Subcutaneous abdominal adipose tissue (tissue), 5 donors: ENCODE results near the gene DHCR7.

ENCODE experiments used
- H3K27ac ChIP-seq: one replicate; pipeline ENCODE4 v1.7.0; 2013; ENCODE audit warnings: low read depth, mild to moderate bottlenecking, inconsistent platforms, low read length, moderate library complexity
- H3K27me3 ChIP-seq, 5 donors: one replicate each; pipeline ENCODE4 v1.7.0; 2013; ENCODE audit warnings: low read length in 5 of 5, inconsistent platforms in 1 of 5; ENCODE audit not compliant: control insufficient read depth in 5 of 5, insufficient read depth in 4 of 5
- H3K36me3 ChIP-seq, 5 donors: one replicate each; pipeline ENCODE4 v1.7.0; 2013; ENCODE audit warnings: low read length in 5 of 5; ENCODE audit not compliant: control insufficient read depth in 5 of 5, insufficient read depth in 5 of 5
- H3K4me1 ChIP-seq, 5 donors: one replicate each; pipeline ENCODE4 v1.7.0; 2013; ENCODE audit warnings: low read length in 5 of 5, mild to moderate bottlenecking in 3 of 5, moderate library complexity in 1 of 5; ENCODE audit not compliant: control insufficient read depth in 5 of 5, insufficient read depth in 5 of 5
- H3K4me3 ChIP-seq, 5 donors: one replicate each; pipeline ENCODE4 v1.7.0; 2013; ENCODE audit warnings: low read length in 5 of 5, low read depth in 1 of 5
- H3K9ac ChIP-seq, 5 donors: one replicate each; pipeline ENCODE4 v1.7.0; 2013; ENCODE audit warnings: low read length in 5 of 5, mild to moderate bottlenecking in 4 of 5, moderate library complexity in 3 of 5
- H3K9me3 ChIP-seq, 5 donors: one replicate each; pipeline ENCODE4 v1.7.0; 2013; ENCODE audit warnings: low read length in 5 of 5; ENCODE audit not compliant: control insufficient read depth in 5 of 5
- donor health status: healthy.
- donor health status: healthy.
- donor health status: healthy.
- donor health status: healthy.
- donor health status: healthy.

DHCR7 gene

DNA sequence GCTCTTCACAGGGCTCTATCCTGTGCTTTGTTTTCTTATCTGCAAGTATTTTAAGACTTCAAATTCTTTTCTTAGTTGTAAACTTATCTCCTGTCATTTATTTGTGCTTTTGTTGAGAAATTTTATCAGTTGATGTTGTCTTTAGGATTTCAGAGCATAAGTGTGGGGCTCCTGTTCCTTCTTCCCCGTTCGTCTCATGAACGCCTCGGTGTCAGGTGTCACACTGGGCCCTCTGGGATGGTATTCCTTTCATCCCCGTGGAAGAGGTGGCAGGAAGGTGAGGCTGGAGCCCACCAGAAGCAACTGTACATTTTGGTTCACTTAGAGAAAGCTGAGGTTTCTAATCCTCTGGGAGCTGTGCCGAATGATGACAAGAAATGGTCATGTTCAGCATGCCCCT lies 22.8 kb upstream of the DHCR7 start:
- Histone ChIP-seq H3K9ac (no peak overlapping the region), H3K36me3 (peaks cover 3 to 70% (median 54%) of the 10 kb centered on the region in 5 donors), H3K27ac (no peak overlapping the region), H3K4me3 (no peak overlapping the region), H3K4me1 (no peaks in the 10 kb centered on the region), H3K9me3 (no peaks in the 10 kb centered on the region), H3K27me3 (no peaks in the 10 kb centered on the region)

GRCh38 chr11:71467164-71467563 lies 19.0 kb upstream of the DHCR7 start:
- no peak overlapping the region for H3K9ac ChIP-seq
- H3K4me3 ChIP-seq, result no peak overlapping the region
- no peak overlapping the region for H3K27ac ChIP-seq
- no peaks in the 10 kb centered on the region for H3K9me3 ChIP-seq
- peaks cover 3 to 62% (median 36%) of the 10 kb centered on the region in 5 donors for H3K36me3 ChIP-seq
- no peaks in the 10 kb centered on the region for H3K4me1 ChIP-seq
- no peaks in the 10 kb centered on the region for H3K27me3 ChIP-seq

DNA sequence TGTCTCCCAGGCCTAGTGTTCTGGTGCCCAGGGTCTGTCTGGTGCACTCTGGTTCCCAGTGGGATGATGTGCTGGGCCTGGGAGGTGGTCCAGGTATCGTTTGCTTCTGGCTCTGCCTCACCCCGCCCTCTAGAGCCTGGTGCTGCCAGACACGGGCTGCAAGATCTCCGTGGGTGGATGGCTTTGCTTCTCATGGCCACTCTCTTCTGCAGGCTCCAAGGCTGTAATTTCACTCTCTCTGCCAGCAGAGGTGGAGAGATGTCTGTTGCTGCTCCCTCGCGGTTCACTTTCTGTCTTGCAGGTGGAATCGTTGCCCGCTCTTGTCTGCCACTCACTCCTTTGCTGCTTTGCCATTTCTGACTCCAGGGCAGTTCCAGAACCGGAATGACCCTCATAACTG lies 18.2 kb upstream of the DHCR7 start:
- Histone ChIP-seq H3K27me3 (no peaks in the 10 kb centered on the region), H3K9ac (no peak overlapping the region), H3K36me3 (peaks cover 3 to 61% (median 35%) of the 10 kb centered on the region in 5 donors), H3K27ac (no peak overlapping the region), H3K4me1 (no peaks in the 10 kb centered on the region), H3K9me3 (no peaks in the 10 kb centered on the region), H3K4me3 (no peak overlapping the region)

GRCh38 chr11:71465054-71465453 lies 16.9 kb upstream of the DHCR7 start:
- H3K27me3 ChIP-seq, result no peaks in the 10 kb centered on the region
- no peak overlapping the region for H3K4me3 ChIP-seq
- peaks cover 6 to 68% (median 44%) of the 10 kb centered on the region in 5 donors for H3K36me3 ChIP-seq
- H3K9me3 ChIP-seq, result no peaks in the 10 kb centered on the region
- no peak overlapping the region for H3K27ac ChIP-seq
- no peaks in the 10 kb centered on the region for H3K4me1 ChIP-seq
- H3K9ac ChIP-seq, result no peak overlapping the region

DNA sequence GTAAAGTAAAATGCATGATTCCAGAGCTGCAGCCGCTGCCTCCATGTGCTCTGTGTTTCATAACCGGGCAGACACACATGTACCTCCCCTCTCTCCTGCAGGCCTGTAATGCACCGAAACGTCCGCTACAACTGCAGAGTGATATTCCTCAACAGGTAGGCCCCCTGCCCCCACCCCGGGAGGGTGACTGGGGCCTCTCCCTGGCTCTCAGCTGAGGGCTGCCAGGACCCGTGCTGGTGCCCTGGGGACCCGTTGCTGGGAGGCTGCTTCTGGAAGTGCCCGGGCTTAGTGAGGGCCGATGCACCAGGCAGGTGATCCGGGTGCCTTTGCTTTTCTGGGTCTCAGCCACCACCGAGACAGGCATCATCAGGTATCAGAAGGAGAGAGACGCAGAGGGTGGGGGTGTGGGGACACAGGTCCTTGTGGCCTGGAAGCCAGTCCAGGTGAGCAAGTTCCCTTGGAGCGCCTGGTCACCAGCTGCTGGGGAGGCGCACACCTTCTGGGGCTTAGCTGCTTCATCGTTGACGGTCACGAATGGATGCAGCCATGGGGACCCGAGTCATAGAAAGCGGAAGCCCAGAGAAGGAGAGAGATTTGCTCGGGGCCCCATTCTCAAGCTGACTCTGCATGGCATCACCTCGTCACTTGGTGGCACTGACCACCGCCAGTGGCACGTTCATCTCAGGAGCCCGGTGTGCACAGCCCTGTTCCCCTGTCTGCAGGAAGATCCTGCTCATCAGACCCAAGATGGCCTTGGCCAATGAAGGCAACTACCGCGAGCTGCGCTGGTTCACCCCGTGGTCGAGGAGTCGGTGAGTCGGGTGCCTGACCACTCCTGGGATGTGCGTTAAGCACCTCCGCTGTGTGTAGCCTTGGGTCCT lies 15.4 kb upstream of the DHCR7 start:
- Histone ChIP-seq H3K9ac (no peak overlapping the region), H3K9me3 (no peaks in the 10 kb centered on the region), H3K4me1 (no peaks in the 10 kb centered on the region), H3K4me3 (no peak overlapping the region), H3K36me3 (peaks cover 6 to 79% (median 57%) of the 10 kb centered on the region in 5 donors), H3K27me3 (no peaks in the 10 kb centered on the region), H3K27ac (no peak overlapping the region)

DNA sequence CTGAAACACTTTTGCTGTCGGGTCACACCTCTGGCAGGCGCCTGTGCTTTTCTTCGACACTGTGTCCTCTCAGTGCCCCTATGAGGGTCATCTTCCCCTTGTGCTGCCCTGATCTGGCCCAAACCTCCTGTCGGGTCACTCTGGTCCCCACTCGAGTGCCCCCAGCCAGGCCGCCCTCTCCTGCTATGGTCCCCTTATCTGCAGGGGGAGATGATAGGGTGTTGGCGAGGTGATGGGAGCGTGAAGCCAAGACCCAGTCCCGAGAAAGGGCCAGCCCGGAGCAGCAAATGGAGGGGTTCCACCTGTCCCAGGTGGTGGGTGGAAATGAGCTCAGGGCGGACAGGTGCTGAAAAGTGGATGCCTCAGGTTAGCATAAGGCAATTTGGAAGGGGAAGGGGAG lies 14.5 kb upstream of the DHCR7 start:
- H3K9me3 ChIP-seq, result no peaks in the 10 kb centered on the region
- H3K27me3 ChIP-seq, result no peaks in the 10 kb centered on the region
- H3K27ac ChIP-seq, result no peak overlapping the region
- H3K36me3 ChIP-seq, result peaks cover 6 to 87% (median 64%) of the 10 kb centered on the region in 5 donors
- H3K4me3 ChIP-seq, result no peak overlapping the region
- H3K9ac ChIP-seq, result no peak overlapping the region
- H3K4me1 ChIP-seq, result no peaks in the 10 kb centered on the region

DNA sequence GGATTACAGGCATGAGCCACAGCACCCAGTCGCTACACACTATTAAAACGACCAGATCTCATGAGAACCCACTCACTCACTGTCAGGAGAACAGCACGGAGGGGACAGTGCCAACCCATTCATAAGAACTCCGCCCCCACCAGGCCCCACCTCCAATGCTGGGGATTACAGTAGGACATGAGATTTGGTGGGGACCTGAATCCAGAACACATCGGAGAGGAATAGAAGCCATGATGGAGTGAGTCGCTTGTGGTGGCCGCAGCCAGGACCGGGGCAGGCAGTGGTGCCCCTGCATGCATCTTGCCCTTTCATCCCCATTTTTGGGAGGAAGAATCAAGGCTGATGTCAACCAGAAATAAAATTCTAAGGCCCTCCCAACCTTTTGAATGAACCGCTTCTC lies 13.5 kb upstream of the DHCR7 start:
- no peak overlapping the region for H3K9ac ChIP-seq
- no peak overlapping the region for H3K27ac ChIP-seq
- no peaks in the 10 kb centered on the region for H3K27me3 ChIP-seq
- no peaks in the 10 kb centered on the region for H3K9me3 ChIP-seq
- no peaks in the 10 kb centered on the region for H3K4me1 ChIP-seq
- no peak overlapping the region for H3K4me3 ChIP-seq
- peaks cover 4 to 89% (median 68%) of the 10 kb centered on the region in 5 donors for H3K36me3 ChIP-seq

DNA sequence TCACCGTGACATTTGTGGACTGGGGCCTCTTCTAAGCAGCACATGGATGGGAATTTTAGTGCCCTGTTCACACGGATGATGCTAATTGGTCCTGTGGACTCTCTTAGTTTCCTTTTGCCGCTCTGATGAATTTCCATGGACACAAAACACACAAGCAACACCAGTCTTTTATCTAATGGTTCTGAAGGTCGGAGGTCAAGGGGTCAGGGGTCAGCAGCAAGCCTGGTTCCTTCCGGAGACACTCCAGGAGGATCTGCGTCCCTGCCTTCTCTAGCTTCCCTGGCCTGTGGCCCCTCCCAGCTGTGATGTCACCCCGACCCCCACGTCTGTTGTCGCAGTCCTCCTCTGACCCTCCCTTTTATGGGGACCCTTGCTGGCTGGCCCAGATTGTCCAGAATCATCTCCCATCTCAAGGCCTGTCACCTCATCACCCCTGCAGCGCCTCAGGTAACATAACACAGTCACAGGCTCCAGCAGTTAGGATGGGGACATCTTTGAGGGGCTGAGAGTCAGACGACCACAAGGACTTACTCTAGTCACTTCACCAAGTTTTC lies 11.7 kb upstream of the DHCR7 start:
- no peak overlapping the region for H3K9ac ChIP-seq

GRCh38 chr11:71459076-71459766 lies 11.0 kb upstream of the DHCR7 start:
- no peak overlapping the region for H3K4me3 ChIP-seq
- H3K36me3 ChIP-seq, result peaks cover 9 to 93% (median 72%) of the 10 kb centered on the region in 5 donors
- H3K9ac ChIP-seq, result no peak overlapping the region

More for the DNA sequence above, 11.7 kb upstream of the DHCR7 start:
- H3K36me3 ChIP-seq, result peaks cover 9 to 96% (median 72%) of the 10 kb centered on the region in 5 donors
- H3K27me3 ChIP-seq, result no peaks in the 10 kb centered on the region
- no peak overlapping the region for H3K27ac ChIP-seq
- no peaks in the 10 kb centered on the region for H3K9me3 ChIP-seq
- peaks cover 0 to under 1% (median 0%) of the 10 kb centered on the region in 5 donors for H3K4me1 ChIP-seq
- H3K4me3 ChIP-seq, result no peak overlapping the region

More at GRCh38 chr11:71459076-71459766, 11.0 kb upstream of the DHCR7 start:
- H3K27me3 ChIP-seq, result no peaks in the 10 kb centered on the region
- H3K9me3 ChIP-seq, result no peaks in the 10 kb centered on the region
- H3K27ac ChIP-seq, result no peak overlapping the region
- H3K4me1 ChIP-seq, result peaks cover 0 to 7% (median 5%) of the 10 kb centered on the region in 5 donors
